Globus pallidus (tissue), 1 donor: Measurements from ENCODE around the gene RABGAP1L.
"Not testable (repeated sequence)": the region's sequence is repeated elsewhere in the genome, so short reads cannot be mapped to it uniquely, and the experiment has no call there.

Experiments used
- DNase-seq: peaks from one replicate; pipeline ENCODE4 v3.0.0-alpha.2; 2015; ENCODE audit warnings: low spot score

The RABGAP1L gene

GRCh38 chr1:174704300-174704699 lies 545.0 kb downstream of the RABGAP1L start:
- no peak for DNase-seq

DNA sequence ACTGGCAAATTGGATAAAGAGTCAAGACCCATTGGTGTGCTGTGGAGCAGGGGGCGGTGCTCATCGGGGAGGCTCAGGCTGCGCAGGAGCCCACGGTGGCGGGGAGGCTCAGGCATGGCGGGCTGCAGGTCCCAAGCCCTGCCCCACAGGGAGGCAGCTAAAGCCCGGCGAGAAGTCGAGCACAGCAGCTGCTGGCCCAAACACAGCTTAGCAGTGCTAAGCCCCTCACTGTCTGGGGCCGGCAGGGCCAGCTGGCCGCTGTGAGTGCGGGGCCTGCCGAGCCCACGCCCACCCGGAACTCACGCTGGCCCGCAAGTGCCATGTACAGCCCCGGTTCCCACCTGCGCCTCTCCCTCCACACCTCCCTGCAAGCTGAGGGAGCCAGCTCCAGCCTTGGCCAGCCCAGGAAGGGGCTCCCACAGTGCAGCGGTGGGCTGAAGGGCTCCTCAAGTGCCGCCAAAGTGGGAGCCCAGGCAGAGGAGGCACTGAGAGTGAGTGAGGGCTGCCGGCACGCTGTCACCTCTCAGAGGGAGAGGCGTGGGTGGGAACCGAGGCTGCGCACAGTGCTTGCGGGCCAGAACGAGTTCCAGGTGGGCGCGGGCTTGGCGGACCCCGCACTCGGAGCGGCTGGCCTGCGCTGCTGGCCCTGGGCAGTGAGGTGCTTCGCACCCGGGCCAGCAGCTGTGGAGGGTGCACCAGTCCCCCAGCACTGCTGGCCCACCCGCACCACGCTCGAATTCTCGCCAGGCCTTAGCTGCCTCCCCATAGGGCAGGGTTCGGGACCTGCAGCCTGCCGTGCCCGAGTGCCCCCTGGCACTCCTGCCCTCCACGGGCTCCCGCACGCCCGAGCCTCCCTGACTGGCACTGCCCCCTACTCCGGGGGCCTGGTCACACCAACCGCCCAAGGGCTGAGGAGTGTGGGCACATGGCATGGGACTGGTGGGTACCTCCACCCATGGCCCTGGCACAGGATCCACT lies 551.8 kb downstream of the RABGAP1L start:
- no peak for DNase-seq

GRCh38 chr1:174711848-174712247 lies 552.5 kb downstream of the RABGAP1L start:
- not testable (repeated sequence) for DNase-seq

DNA sequence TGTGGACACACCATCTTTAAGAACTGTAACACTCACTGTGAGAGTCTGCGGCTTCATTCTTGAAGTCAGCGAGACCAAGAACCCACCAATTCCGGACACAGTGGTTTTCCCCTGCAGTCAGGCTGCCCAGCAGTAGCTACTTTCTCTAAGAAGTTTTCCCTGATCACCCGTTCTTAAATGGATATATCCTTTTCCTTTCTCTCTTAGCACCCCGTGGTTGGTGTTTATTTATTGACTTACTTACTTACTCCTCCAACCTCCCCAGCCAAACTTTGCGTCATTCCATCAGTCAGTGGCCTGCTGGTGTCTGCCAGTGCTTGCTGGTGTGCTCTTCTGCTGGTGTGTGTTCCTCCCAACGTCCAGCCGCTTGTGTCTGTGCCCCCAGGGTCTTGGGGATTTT lies 553.2 kb downstream of the RABGAP1L start:
- no peak for DNase-seq

- DNase-seq = no peak
Measured at GRCh38 chr1:174713796-174714195, 554.5 kb downstream of the RABGAP1L start.

DNA sequence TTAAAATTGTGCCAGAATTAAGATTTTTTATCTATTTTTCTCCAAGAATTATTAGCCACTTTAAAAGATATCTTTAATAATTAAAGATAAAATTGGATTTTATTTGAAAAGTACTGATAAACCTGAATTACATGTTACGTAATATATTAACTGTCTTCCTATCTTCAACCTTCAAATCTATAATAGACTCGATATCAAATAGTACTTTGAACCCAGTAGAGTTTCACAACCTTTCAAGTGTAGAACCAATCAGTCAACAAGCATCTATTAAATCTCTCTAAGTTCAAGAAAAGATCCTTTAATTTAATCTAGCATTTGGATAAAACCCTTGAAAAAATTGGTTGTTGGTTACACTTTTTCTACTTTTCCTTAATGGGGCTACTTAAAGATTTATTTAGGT lies 559.9 kb downstream of the RABGAP1L start:
- no peak for DNase-seq

- no peak for DNase-seq
Measured at GRCh38 chr1:174720618-174721017, 561.3 kb downstream of the RABGAP1L start.

GRCh38 chr1:174721246-174721645 lies 561.9 kb downstream of the RABGAP1L start:
- DNase-seq = no peak

DNA sequence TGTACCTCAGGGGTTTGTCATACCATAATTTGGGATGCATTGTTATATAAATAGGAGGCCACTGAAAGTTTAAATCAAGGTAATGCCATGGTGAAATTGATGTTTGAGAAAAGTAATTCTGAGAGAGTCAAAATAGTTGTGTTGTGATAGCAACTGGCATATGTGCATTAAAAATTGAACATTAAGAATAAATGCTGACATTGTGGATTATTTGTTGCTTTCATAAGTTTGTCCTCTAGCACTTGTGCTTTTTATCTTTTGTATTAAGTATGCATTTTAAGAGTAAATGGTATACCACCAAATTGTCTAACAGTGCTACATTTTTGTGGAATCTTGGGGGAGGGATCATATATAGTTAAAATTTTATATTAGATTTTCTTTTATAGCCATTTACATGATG lies 564.5 kb downstream of the RABGAP1L start:
- no peak for DNase-seq

- DNase-seq = no peak
Measured at GRCh38 chr1:174724219-174724618, 564.9 kb downstream of the RABGAP1L start.

- peak; percentile 39 for DNase-seq
Measured at GRCh38 chr1:174726167-174726879, 567.0 kb downstream of the RABGAP1L start.

- no peak for DNase-seq
Measured at GRCh38 chr1:174726880-174727585, 567.7 kb downstream of the RABGAP1L start.

- DNase-seq = no peak
Measured at GRCh38 chr1:174734270-174734669, 575.0 kb downstream of the RABGAP1L start.

DNA sequence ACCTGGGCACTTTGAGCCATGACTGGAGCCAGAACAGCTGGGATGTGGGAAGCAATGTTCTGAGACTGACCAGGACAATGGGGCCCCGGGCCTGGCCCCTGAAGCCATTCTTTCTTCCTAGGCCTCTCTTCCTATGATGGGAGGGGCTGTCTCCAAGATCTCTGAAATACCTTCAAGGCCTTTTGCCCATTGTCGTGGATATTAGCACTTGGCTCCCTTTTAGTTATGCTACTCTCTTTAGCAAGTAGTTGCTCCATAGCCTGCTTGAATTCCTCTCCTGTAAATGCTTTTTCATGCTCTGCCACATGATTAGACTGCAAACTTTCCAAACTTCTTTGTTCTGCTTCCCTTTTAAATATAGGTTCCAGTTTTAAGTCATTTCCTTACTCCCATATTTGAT lies 577.5 kb downstream of the RABGAP1L start:
- DNase-seq = no peak

DNA sequence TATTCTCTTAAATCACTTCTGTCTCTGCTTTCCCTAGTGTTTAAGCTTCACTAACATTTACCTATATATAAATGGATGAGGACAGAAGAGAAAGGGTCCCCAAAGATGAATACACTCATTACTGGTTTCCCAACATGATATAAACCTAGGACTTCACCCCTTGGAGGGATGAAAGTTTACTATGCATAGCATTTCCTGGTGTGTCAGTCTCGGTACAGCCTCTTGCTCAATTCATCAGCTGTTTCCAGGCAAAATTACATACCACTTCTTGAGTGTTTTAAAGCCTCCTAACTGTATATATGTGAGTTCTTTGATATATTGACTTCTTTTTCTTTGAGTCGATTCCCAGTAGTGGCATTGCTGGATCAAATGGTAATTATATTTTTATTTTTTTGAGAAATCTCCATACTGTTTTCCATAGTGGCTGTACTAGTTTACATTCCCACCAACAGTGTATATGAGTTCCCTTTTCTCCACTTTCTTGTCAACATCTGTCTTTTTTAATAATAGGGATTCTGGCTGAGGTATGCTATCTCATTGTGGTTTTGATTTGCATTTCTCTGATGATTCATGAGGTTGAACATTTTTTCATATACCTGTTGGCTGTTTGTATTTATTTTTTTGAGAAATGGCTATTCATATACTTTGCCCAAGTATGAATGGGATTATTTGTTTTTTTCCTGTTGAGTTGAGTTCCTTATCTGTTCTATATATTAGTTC lies 581.1 kb downstream of the RABGAP1L start:
- DNase-seq = no peak

DNA sequence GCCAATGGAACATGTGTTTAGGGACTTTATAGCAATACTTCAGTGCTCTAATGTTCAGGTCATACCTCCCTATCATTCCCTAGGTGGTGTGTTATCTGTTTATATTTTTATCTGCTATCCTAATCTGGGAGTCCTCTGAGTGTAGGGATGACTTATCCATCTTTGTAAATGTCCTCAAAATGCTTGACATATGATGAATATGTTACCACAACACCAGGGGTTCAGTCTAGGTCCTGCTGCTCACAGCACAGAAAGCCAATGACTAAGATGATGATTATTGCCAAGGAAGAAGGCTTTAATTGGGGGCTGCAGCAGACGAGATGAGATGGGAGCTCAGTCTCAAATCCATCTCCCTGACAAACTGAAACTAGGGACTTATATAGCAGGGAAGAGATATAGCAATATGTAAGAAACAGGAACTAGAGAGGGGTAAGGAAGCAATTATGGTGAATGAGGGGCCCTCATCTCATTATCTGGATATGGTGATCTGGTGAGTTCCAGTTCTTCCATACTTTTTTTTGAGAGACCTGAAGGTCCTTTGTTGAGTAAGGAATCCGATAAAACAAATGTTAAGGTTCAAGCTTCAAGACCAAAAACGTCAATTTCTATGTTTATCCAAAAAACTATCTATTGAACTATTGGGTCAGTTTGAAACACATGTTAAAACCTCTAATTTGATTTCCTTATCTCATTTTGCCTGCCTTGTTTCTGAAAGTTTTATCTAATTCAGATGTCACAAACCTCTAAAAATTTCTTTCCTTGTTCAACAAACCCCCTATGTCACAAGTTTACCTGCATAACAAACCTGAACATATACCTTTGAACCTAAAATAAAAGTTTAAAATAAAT lies 583.7 kb downstream of the RABGAP1L start:
- no peak for DNase-seq

- DNase-seq = peak; percentile 65
Measured at GRCh38 chr1:174743654-174744561, 584.6 kb downstream of the RABGAP1L start.

DNA sequence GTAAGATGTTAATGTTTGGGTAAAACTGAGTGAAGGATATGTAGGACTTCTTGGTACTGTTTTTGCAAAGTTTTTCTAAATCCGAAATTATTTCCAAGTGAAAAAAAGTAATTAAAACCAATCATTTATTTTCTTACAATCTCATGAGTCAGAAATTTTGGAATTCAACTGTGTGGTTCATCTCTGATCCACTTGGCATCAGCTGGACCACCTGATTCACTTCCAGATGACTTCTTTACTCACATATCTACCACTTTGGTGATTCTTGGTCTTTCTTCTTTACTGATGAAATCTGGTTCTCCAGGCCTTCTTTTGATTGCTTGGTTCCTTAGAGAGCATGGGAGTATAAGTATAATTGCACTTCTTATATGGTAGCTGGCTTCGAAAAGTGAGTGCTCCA lies 585.6 kb downstream of the RABGAP1L start:
- DNase-seq = no peak

- DNase-seq = no peak
Measured at GRCh38 chr1:174746024-174746808, 586.9 kb downstream of the RABGAP1L start.
